Measurements from ENCODE around the gene GALNT15.

DNA sequence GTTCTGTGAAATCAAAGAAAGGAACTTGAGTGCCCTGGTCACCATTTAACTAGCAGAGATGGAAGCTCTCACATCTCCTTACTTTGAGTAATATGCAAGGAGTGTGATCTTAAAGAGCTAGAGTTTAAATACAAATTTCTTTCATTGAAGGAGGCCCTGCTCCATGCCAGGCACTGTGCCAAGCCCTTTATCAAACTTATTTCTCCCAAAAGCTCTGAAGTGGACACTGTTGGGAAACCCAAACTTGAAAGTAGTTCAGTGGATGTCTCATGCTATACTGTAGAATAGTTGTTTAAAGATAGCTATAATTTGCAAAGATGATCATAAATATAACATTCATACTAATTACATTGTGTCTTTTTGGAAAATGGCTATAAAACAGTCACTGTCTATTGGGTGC lies 17.1 kb downstream of the GALNT15 start:
- TF ChIP-seq POLR2A (IDR thresholded peaks at IDR 0.05), result no peak
- TF ChIP-seq, protein P1, sequence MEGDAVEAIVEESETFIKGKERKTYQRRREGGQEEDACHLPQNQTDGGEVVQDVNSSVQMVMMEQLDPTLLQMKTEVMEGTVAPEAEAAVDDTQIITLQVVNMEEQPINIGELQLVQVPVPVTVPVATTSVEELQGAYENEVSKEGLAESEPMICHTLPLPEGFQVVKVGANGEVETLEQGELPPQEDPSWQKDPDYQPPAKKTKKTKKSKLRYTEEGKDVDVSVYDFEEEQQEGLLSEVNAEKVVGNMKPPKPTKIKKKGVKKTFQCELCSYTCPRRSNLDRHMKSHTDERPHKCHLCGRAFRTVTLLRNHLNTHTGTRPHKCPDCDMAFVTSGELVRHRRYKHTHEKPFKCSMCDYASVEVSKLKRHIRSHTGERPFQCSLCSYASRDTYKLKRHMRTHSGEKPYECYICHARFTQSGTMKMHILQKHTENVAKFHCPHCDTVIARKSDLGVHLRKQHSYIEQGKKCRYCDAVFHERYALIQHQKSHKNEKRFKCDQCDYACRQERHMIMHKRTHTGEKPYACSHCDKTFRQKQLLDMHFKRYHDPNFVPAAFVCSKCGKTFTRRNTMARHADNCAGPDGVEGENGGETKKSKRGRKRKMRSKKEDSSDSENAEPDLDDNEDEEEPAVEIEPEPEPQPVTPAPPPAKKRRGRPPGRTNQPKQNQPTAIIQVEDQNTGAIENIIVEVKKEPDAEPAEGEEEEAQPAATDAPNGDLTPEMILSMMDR (IDR thresholded peaks at IDR 0.05), result no peak

Measured in breast epithelium (tissue), 3 donors.